GM18519 (cell line): Measurements from ENCODE around the gene AOAH.
"Not testable (repeated sequence)": the region's sequence is repeated elsewhere in the genome, so short reads cannot be mapped to it uniquely, and the experiment has no call there.

ENCODE experiments used
- ATAC-seq: cut with Tn5 transposase; IDR thresholded peaks from one replicate; pipeline ENCODE4 v1.9.1; 2021; ENCODE audit warnings: mild to moderate bottlenecking, moderate library complexity; ENCODE audit not compliant: unreplicated experiment, low FRiP score

Gene AOAH

DNA sequence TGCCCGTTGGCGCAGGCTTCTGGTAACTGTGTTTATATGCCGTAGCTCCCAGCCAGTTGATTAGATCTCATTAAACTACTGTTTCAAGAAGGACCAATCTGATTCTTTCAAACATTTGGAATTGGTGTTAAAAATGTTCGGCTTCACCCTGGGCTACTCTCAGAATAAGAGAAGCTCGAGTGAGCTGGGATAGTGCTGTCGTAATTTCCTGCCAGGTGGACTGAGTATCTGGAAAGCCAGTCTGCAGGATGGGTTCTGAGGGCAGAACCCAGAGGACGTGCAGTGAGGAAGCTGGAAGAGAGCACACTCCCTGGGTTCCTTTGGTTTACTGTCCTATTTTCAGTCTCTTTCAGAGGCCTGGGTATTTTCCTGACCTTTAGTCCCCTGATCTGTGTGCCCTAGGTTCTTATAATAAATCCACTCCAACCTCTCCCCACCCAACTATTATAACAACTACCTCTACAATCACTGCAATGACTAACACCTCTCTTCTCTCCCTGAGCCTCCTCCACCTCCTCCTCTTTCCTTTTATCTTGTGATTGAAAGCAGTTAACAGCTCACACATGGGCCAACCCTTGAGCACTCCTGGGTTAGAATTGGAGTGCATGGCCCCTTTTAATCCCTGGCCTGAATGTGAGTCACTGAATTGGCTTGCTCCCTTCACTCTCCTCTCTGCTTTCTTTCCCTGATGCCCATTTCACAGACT, 63.0 kb downstream of the AOAH start:
- ATAC-seq, result no peak

DNA sequence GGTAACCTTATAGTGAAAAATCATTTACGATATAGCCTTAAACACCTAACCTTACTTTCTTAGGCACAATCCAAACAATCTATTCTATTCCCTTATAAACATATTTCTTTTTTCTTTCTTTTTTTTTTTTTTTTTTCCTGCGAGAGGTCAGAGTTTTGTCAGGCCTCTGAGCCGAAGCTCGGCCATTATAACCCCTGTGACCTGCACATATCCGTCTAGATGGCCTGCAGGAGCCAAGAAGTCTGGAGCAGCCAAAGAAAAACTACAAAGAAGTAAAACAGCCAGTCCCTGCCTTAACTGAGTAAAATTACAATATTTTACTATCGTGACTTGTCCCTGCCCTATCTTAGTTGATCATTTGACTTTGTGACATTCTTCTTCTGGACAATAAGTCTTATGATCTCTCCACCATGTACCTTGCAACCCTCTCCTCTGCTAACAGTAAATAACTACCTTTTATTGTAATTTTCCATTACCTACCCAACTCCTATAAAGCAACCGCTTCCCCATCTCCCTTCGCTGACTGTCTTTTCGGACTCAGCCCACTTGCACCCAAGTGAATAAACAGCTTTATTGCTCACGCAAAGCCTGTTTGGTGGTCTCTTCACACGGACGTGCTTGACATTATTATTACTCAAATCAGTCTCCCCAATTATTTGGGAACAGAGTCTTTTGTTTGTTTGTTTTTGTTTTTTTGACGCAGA, 64.5 kb downstream of the AOAH start:
- ATAC-seq, result no peak

DNA sequence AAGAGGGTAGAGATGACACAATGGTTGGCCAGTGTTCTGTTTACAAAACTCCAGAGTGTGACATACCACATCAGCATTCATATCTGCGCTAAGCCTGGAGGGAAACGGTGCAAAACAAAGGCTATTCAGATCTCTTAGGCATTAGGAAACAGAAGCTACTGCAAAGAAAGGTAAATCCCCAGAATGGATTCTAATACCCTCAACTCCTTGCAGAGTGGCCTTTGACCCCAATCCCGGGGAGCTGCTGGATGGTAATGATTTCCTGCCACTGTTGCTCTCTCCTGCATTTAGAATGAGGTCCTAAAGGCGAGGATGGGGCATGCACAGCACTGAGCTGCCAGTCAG, 65.2 kb downstream of the AOAH start:
- ATAC-seq, result no peak

DNA sequence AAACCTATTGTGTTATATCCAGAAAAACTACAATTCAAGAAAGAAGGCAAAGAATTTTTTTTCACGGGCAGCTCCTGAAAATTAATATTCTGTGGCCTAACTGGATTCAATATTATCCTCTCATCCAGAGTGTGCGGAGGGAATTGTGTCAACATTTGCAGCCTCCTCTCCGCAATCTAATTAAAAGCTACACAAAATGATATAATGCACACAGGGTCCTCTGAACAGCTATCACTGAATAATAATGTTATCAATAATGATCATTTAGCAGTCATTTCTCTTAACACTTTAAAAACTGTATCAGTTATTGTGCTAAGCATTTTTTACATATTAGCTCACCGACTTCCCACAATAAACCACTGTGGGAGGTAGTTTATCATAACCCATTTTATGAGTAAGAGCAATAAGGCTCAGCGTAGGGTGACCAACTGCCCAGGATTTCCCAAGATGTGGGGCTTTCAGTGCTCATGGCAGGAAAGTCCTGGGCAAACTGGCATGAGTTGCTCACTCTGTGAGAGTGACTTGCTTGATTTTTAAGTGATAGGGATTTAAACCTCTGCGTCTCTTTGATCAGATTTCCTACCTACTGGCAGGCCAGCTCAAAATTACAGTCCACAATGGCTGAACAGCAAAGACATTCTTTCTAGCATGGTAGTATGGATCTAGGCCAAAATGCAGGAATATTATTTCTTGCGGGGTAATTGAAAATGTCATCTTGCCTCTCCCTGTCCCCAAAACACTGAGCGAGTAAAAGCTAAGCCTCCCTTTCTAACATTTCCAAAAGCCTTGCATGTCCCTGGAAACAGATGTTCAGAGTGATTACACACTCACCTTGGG, 65.7 kb downstream of the AOAH start:
- no peak for ATAC-seq

DNA sequence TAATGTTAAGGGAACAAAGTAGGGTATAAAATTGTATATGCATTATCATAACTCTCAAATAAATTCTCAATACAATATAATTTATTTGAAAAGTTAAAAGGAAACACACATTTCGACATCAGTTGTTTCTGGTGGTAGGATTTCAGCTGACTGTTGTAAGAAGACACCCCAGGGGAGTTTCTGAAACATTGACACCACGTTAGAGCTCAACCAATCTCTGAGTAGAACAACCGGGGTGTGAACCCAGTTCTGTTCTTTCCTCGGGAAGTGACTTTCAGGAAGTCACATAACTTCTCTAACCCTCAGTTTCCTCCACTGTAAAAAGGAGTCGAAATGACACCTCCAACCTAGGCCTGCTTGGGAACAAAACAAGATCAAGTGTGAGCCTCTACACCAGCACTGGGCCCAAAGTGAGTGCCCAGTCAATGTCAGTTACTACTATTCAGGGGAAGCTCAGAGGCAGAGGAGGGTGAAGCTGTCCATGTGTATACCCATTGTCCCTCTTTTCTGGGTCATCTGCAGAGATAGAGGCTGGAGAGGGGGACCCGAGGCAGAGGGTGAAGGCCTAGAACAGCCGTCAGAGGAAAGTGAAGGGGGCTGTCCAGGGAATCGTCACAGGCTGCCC, 67.1 kb downstream of the AOAH start:
- no peak for ATAC-seq

DNA sequence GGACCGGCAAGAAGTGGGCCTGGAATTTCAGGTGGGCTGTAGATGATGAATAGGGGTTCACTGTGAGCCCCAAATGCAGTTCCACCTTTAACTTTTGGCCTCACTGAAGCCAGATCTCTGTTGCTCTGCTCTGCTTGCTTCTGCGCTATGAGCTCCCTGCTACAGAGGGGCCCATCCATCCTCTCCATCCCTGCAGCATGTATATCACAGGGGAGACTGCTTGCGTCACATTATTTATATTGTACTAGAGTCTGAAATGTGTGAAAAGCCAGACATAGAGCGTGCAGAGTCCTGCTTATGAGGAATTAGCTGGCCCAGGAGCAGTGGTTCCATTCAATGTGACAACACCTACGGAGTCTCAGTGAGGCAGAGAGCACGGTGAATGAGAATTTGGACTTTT, 69.9 kb downstream of the AOAH start:
- ATAC-seq, result no peak

DNA sequence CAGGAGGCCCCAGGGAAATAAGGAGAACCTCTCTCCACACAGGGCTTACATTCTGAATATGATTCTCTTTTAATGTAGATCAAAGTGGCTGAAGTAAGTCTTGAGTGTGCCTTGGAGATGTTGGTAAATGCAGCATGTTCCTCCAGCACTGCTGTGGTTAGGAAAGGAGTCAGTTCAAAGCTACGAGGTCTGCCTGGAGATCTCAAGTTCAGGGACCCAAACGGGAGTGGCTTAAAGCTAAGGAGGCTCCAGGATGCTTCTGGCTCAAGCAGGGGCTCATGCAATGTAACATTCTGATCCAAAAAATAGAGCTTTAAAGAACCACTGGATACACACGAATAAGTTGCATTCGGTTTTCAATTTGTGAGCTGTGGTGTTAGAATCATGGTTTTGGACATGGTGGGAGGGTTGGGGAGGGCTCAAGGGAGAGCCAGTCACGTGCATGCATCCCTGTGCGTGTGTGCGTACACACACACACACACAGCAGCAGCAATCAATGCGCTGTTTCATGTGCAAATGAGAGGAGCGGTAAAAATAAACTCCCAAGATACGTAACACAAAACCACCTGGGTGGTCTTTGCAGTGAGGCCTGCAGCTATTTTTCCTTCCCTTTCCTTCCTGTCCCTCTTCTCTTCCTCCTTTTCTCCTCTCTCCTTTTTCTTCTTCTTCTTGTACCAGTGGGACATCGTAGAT, 70.5 kb downstream of the AOAH start:
- no peak for ATAC-seq

DNA sequence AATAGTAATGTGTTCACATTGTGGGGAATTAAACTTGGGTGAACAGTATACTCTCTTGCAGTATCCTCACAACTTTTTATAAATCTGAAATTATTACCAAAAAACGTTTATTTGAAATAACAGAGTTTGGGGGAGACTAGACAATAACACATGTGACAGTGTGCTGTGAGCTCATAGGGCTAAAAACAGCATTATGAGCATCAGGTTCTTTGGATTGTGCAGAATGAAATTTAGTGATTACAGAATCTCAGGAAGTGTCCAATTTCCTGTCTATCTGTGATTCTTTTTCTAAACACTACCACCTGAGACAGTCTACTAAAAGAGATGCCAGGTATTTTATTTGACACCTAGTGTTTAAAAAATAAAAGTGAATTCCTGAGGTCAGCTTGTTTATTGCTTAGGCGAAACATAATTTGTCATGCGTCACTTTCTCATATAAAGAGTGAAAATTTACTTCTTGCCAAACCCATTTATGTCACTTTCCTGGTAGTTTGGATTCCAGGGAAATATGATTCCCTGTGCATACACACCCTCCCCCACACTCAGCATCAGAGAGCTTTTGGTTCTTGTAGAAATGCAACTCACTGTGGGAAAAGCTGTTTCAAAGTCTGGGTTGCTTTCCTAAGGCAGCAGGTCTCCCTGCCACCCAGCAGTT, 71.2 kb downstream of the AOAH start:
- ATAC-seq, result no peak

DNA sequence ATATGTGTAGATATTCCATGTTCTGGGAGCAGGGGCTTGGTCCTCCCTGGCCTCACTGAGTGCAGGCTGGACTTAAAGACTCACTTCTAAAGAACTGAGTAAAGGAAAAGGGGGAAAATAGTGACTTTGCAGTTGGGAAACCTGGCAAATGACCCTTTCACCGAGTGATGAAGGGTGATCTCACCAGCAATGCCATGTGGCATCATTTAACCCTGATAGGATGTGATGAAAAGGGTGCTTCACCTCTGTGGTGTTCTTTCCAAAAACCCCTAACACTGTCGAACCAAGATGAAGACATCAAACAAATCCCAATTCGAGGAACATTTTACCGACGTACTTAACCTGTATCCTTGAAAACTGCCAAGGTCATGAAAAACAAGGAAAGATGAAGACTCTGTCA, 71.9 kb downstream of the AOAH start:
- no peak for ATAC-seq

DNA sequence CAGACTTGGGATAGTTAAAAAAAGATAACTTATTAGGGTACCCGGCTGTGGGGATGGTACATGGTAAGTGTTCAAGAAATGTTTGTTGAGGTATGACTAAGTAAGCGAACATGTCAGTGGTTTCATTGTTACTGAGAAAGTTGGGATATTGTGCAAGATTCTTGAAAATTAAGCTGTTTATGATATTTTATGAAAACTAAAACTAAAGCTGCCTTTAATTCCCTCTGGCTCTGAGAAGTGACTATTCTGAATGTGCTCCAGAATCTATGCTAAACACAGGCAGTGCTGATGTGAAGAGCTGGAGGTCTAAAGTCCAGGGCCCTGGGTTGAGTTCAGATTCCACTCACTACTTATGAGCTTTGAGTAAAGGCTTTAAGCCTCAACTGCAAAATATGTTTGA, 72.9 kb downstream of the AOAH start:
- ATAC-seq, result no peak

DNA sequence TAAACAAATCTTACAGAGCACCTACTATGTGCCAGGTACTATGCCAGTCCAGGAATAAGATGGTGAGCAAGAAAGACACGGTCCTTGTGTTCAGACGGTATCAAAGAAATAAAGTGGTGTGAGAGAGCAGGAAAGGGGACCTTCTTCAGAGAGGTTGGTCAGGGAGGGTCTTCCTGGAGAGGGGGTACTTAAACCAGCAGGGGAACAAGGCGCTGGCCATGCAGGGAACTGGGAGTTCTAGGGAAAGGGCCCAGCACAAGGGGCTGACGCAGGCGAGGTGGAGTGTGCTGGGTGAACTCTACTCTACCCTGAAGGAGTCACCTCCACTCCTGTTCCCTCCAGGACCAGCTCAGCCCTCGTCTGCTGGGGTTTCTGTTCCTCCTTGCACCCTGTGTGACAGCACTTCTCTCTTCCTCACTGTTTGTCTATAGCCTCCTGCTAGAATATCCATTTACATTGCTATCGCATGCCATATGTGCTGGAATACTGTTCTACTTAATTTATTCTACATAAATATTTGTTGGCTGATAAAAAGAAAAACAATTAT, 73.5 kb downstream of the AOAH start:
- no peak for ATAC-seq

DNA sequence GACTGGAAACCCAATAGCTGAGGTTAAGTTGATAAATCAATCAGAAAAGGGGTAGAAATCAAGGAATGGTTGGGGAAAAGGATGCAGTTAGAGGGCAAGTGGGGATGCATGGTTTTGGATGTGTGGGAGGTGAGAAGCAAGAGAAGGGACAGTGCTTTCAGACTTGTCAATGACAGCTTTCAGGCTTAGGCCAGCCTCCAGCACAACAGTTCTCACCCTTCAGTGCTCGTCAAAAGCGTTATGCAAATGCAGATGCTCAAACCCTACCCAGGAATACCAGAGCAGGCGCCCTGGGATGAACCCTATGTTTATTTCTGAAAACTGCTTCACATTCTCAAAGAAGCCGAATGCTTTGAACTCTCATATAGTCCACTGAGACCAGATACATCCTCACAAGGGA, 74.0 kb downstream of the AOAH start:
- ATAC-seq, result no peak

DNA sequence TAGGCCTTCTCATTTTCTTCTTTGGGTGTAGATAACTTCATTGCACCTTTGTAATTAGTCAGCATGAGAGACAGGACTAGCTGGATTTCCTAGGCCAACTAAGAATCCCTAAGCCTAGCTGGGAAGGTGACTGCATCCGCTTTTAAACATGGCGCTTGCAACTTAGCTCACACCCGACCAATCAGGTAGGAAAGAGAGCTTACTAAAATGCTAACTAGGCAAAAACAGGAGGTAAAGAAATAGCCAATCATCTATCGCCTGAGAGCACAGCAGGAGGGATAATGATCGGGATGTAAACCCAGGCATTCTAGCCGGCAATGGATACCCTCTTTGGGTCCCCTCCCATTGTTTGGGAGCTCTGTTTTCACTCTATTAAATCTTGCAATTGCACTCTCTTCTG, 75.0 kb downstream of the AOAH start:
- ATAC-seq, result not testable (repeated sequence)

DNA sequence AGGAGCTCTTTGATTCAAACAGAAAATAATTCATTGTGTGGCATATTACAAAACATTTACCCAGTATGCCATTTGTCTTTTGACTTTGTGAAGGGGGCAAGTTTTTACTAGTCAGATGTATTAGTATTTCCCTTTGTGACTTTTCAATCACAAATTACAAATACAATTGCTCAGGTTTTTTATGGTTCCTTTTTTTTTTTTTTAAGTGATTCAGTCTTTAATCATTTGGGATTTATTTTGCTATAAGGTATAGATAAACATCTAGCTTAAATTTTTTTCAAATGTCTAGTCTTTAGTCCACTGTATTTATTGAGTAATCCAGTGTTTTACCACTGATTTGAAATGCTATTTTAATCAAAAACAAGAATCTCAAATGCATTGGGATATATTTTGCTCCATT, 75.9 kb downstream of the AOAH start:
- ATAC-seq, result no peak

DNA sequence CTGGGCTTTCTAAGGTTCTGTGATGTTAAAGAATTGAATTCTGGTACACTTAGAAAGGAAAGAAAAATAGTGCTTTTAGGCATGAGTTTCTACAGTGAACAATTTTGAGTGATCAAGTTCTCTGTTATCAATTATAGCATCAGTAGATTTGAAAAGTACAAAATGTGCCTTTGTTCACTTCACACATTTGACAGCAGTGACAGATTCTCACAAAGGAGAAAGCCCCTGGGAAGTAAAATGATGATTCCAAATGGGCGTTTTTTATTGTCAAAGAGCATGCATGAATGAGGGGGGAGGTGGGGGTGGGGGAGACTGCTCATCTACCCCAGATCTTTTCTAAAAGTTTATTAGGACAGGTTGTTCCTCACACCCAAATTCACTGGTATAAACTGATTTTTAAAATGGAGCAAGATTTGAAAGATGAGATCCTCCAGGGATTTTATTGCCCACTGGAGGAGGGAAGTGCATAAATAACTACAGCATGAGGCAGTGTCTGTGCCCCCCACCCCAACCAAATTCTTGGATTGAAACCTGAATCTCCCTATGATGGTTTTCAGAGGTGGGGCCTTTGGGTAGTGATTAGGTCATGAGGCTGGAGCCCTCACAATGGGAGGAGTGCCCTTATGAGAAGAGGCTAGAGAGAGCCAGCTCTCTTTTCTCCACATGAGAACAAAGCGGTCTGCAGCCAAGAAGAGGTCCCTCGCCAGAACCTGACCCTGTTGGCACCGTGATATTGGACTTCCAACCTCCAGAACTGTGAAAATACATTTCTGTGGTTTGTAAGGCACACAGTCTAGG, 79.5 kb downstream of the AOAH start:
- ATAC-seq, result no peak

DNA sequence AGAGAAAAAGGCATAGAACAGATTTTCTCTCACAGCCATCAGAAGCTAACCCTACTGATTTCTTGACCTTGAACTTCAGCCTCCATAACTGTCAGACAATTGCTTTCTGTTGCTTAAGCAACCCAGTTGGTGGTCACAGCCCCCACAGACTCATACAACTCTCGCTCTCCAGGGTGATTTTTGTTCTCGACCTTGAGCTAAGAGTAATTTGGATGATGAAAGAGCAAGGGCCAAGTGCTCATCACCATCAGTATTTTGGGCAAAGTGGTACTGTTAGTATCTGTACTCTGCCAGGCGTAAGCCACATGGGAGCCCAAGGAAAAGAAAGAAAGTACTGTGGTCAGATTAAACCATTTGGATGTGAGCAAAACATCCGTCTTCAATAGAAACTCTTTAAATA, 81.9 kb downstream of the AOAH start:
- no peak for ATAC-seq

DNA sequence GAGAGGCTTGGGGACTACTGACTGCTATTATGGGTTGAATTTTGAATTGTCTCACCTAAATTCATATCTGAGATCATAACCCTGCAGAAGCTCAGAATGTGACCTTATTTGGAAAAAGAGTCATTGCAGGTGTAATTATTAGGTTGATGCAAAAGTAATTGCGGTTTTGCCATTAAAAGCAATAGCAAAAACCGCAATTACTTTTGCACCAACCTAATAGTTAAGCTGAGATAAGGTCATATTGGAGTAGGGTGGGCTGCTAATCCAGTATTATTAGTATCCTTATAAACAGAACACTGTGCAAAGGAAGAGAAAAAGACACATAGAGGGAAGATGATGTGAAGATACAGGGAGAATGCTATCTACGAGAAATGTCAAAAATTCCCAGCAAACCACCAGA, 82.3 kb downstream of the AOAH start:
- ATAC-seq, result no peak

DNA sequence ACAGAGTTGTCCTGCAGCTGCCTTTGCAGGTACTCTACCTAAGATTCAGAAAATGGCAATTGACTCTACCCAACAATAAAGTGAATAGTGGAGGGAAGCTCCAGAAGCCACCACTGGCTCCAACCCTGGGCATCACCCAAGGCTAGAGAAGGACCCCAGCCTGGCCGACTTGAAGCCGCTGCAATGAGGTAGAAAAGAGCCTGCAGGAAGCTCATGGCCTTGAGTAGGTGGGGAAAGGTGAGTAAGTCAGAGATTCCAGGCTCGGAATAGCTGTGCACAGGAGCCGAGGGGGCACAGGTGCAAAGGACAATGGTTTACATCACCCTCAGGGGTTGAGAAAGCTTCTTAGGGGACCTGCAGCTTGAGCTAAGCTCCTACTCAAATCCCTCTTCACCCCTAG, 83.6 kb downstream of the AOAH start:
- ATAC-seq, result no peak

DNA sequence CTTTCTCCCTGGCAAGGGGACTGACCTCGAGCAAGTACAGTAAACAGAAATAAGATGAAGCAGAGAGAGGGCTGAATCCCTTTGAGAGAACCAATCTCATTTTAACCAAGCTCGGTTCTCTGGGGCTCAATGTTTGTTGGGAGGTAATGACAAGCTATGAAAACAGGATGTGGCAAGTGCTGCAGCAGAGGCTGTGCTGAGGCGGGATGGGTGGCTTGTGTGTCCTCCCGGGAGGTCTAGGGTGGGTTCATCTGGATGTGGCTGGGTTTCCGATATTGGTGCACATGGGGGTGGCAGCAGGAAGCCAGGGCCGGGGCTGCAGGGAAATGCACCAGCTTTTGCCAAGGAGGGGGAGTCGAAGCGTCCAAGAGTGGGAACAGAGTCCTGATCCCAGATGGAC, 84.5 kb downstream of the AOAH start:
- ATAC-seq, result no peak
